ENCODE results near the gene RRAGB. TPM values are rescaled to one million over a fixed set of nuclear protein-coding genes. Genes with fewer than 3 reads are reported as not detected.
"Not testable (repeated sequence)": the region's sequence is repeated elsewhere in the genome, so short reads cannot be mapped to it uniquely, and the experiment has no call there.

Gene RRAGB
- polyA plus RNA-seq, 1 of the 3 experiments (the other 2 are of a cell fraction) = 13.1 TPM

DNA sequence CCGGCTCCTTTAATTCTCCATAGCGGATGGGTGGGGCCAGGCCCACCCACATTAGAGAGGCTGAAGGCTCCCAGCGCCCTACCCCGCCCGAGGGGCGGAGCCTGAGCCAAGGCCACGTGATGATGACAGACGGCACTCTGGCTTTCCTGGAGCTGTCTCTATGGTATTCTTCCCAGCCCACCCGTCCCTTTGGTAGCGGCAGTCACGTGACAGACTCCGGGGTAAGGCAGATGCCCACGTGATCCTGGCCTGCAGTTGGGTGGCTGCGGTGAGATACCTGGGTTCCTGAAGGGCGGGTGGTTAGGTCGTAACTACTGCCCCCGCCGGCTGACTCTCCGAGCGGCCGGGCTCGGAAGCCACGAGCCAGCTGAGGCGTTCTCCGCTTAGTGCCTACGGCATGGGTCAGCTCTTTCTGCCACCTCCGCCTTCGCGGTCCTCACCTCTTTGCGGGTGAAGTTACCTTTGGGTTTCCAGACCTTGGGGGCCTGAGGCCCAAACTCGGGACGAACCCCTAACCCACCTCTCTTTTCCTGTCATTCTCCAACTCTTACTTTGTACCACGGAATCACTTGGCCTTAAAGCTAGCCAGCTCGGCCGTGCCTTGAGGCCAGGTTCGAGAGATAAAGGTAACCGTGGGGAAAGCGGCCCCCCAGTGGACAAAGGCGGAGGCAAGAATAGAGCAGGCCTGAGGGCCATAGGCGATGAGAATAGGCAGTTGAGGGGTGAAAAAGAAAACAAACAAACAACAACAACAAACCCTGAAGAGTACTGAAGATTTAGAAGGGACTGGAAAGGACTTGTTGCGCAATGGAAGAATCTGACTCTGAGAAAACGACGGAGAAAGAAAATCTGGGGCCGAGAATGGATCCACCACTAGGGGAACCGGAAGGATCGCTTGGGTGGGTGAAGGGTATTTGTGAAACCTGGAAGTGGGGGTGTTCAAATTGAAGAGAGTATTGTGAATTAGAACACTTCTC lies at the start of gene RRAGB (continued):
- peak; percentile 91 for TF ChIP-seq USF2 (IDR thresholded peaks at IDR 0.05; ENCODE audit: borderline replicate concordance, low read depth, low read length)
- TF ChIP-seq, protein P1, sequence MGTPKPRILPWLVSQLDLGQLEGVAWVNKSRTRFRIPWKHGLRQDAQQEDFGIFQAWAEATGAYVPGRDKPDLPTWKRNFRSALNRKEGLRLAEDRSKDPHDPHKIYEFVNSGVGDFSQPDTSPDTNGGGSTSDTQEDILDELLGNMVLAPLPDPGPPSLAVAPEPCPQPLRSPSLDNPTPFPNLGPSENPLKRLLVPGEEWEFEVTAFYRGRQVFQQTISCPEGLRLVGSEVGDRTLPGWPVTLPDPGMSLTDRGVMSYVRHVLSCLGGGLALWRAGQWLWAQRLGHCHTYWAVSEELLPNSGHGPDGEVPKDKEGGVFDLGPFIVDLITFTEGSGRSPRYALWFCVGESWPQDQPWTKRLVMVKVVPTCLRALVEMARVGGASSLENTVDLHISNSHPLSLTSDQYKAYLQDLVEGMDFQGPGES (IDR thresholded peaks at IDR 0.05; ENCODE audit: low read depth, low read length) = no peak
- TF ChIP-seq USF1 (IDR thresholded peaks at IDR 0.05; ENCODE audit: borderline replicate concordance, low read depth) = peak; percentile 96
- TF ChIP-seq POLR2AphosphoS5 (IDR thresholded peaks at IDR 0.05; ENCODE audit: low read depth, low read length) = peak; percentile 39
- TF ChIP-seq RFX5 (IDR thresholded peaks at IDR 0.05; ENCODE audit: low read length) = no peak
- TF ChIP-seq PBX3 (IDR thresholded peaks at IDR 0.05) = no peak
- no peak for TF ChIP-seq SIN3A (IDR thresholded peaks at IDR 0.05; ENCODE audit: borderline replicate concordance, low read depth, low read length)
- no peak for TF ChIP-seq GABPA (IDR thresholded peaks at IDR 0.05; ENCODE audit: low read depth)
- no peak for TF ChIP-seq GATA2 (CRISPR knock-in tag; IDR thresholded peaks at IDR 0.05)
- TF ChIP-seq NRF1 (IDR thresholded peaks at IDR 0.05; ENCODE audit: low read depth, low read length) = no peak
- no peak for TF ChIP-seq JUND (IDR thresholded peaks at IDR 0.05)

- 4% methylated on average over 1 of the region's 1 CpG for WGBS (ENCODE audit: low lambda C conversion rate)
- Histone ChIP-seq H2AFZ (ENCODE audit: low read depth) (no peak overlapping the region), H3K9ac (no peak overlapping the region), H3K27me3 (ENCODE audit: insufficient read depth) (no peaks in the 10 kb centered on the region), H3K79me2 (ENCODE audit: insufficient read depth) (no peaks in the 10 kb centered on the region), H3K4me3 (ENCODE audit: low read depth in 2 of 2, low read length in 1 of 2) (no peak overlapping the region), H3F3A (replicated peaks; ENCODE audit: insufficient read depth) (no peaks in the 10 kb centered on the region), H3K36me3 (replicated peaks in 1 of 2; ENCODE audit: control insufficient read depth in 1 of 2, insufficient read depth in 2 of 2, low read length in 1 of 2) (no peaks in the 10 kb centered on the region), H3K9me2 (no peaks in the 10 kb centered on the region), H3K9me3 (no peaks in the 10 kb centered on the region), H3K4me2 (no peak overlapping the region), H3K4me1 (ENCODE audit: control insufficient read depth in 1 of 2, insufficient read depth in 2 of 2, low read depth in 1 of 2, low read length in 1 of 2) (no peaks in the 10 kb centered on the region), H4K20me1 (ENCODE audit: insufficient read depth) (no peaks in the 10 kb centered on the region), H3K27ac (ENCODE audit: low read depth in 2 of 2, low read length in 1 of 2) (no peak overlapping the region)
- CTCF ChIA-PET = no interaction called here
- POLR2A ChIA-PET = no interaction called here
- no peak for DNase-seq
- TF ChIP-seq, protein P2, sequence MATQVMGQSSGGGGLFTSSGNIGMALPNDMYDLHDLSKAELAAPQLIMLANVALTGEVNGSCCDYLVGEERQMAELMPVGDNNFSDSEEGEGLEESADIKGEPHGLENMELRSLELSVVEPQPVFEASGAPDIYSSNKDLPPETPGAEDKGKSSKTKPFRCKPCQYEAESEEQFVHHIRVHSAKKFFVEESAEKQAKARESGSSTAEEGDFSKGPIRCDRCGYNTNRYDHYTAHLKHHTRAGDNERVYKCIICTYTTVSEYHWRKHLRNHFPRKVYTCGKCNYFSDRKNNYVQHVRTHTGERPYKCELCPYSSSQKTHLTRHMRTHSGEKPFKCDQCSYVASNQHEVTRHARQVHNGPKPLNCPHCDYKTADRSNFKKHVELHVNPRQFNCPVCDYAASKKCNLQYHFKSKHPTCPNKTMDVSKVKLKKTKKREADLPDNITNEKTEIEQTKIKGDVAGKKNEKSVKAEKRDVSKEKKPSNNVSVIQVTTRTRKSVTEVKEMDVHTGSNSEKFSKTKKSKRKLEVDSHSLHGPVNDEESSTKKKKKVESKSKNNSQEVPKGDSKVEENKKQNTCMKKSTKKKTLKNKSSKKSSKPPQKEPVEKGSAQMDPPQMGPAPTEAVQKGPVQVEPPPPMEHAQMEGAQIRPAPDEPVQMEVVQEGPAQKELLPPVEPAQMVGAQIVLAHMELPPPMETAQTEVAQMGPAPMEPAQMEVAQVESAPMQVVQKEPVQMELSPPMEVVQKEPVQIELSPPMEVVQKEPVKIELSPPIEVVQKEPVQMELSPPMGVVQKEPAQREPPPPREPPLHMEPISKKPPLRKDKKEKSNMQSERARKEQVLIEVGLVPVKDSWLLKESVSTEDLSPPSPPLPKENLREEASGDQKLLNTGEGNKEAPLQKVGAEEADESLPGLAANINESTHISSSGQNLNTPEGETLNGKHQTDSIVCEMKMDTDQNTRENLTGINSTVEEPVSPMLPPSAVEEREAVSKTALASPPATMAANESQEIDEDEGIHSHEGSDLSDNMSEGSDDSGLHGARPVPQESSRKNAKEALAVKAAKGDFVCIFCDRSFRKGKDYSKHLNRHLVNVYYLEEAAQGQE (IDR thresholded peaks at IDR 0.05; ENCODE audit: low read depth, low read length) = no peak
- TF ChIP-seq NRF1 (IDR thresholded peaks at IDR 0.05; ENCODE audit: low read depth, low read length) = no peak
- TF ChIP-seq FOSL2 (IDR thresholded peaks at IDR 0.05; ENCODE audit: borderline replicate concordance, low read depth) = no peak
- no peak for TF ChIP-seq TEAD4 (IDR thresholded peaks at IDR 0.05; ENCODE audit: borderline replicate concordance, insufficient read depth)
These were observed 49.5 kb upstream of the RRAGB start for GRCh38 chrX:55668084-55668483.

- H3K4me1 ChIP-seq (ENCODE audit: control insufficient read depth in 1 of 2, insufficient read depth in 2 of 2, low read depth in 1 of 2, low read length in 1 of 2); H3K79me2 ChIP-seq (ENCODE audit: insufficient read depth); H3K9ac ChIP-seq; H3K27ac ChIP-seq (ENCODE audit: low read depth in 2 of 2, low read length in 1 of 2); H4K20me1 ChIP-seq (ENCODE audit: insufficient read depth); CTCF ChIA-PET; H3K4me2 ChIP-seq; H3K9me3 ChIP-seq; POLR2A ChIA-PET; H3K9me2 ChIP-seq; H3K27me3 ChIP-seq (ENCODE audit: insufficient read depth); H3K36me3 ChIP-seq (replicated peaks in 1 of 2; ENCODE audit: control insufficient read depth in 1 of 2, insufficient read depth in 2 of 2, low read length in 1 of 2); H2AFZ ChIP-seq (ENCODE audit: low read depth); H3K4me3 ChIP-seq (ENCODE audit: low read depth in 2 of 2, low read length in 1 of 2); DNase-seq; H3F3A ChIP-seq (replicated peaks; ENCODE audit: insufficient read depth): not testable (repeated sequence)
- 0% methylated on average over 8 of the region's 10 CpGs for WGBS (ENCODE audit: low lambda C conversion rate)
These were observed 29.0 kb upstream of the RRAGB start for GRCh38 chrX:55688579-55688978.

Measured in SK-N-SH (cell line).